Upper lobe of right lung (tissue), 1 donor: ENCODE measurements around the gene PKP4. TPM values are rescaled to one million over a fixed set of nuclear protein-coding genes. Genes with fewer than 3 reads are reported as not detected.

Experiments used
- ATAC-seq: fragments of 200-7000 bp; cut with Tn5 transposase; one replicate; pipeline ENCODE4 v1.9.1; 2020; ENCODE audit warnings: mild to moderate bottlenecking, moderate library complexity
- DNase-seq: peaks from one replicate; pipeline ENCODE4 v3.0.0-alpha.2; 2020
- H3K27ac ChIP-seq: fragments of 200-600 bp; one replicate; pipeline ENCODE4 v1.8.0; 2022
- H3K27me3 ChIP-seq: fragments of 200-600 bp; one replicate; pipeline ENCODE4 v1.8.0; 2022; ENCODE audit warnings: mild to moderate bottlenecking
- H3K36me3 ChIP-seq: fragments of 200-600 bp; one replicate; pipeline ENCODE4 v1.8.0; 2022
- H3K4me1 ChIP-seq: fragments of 200-600 bp; one replicate; pipeline ENCODE4 v1.8.0; 2022
- H3K4me3 ChIP-seq: fragments of 200-600 bp; one replicate; pipeline ENCODE4 v1.8.0; 2022; ENCODE audit warnings: mild to moderate bottlenecking
- H3K9me3 ChIP-seq: fragments of 200-600 bp; one replicate; pipeline ENCODE4 v1.8.0; 2022
- intact Hi-C: fragments of 100-400 bp; cut with DNase I; formaldehyde crosslinking; loops from one replicate; pipeline ENCODE4 v1.11.0; 2022
- total RNA-seq: library from RNA; stranded (reverse); fragmentation: NEBNext Ultra II Directional; extraction: Animal tissue kit (Norgen Biotek cat#: 25700); gene quantifications from one replicate; pipeline ENCODE4 v1.2.1, GENCODE V29; 2021
- TF ChIP-seq, protein P1 (sequence below): fragments of 200-600 bp; IDR thresholded peaks from one replicate; pipeline ENCODE4 v1.8.0; 2022; ENCODE audit warnings: antibody characterized with exemption
- donor health status: DM: no; HTN: yes; CAD: no; lungs with severe emphysema.

PKP4 gene
- total RNA-seq, 1 donor from 2014 or later, result 74.7 TPM

DNA sequence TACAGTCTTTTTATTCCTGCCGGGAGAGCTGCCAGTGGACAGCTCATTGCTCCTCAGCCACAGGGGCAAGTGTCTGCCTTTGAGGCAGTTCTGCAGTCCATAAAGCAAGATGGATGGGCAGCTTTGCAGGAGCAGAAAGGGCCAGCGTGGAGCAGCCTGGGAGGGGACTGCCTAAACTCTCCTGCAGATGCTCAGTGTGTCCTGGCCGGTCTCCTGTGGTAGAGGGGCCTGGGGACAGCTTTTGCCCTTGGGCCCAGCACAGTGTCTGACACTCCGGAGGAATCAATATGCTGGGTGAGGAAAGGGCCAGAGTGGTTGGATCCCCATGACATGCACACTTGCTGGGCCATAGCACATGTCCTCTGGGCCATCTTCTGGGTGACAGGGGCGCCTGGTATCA is 272.7 kb downstream of the PKP4 start:
- Histone ChIP-seq H3K36me3 (no peaks in the 10 kb centered on the region), H3K4me3 (no peak overlapping the region), H3K9me3 (no peaks in the 10 kb centered on the region), H3K27me3 (no peaks in the 10 kb centered on the region), H3K4me1 (peaks cover 3% of the 10 kb centered on the region), H3K27ac (no peak overlapping the region)
- TF ChIP-seq, protein P1, sequence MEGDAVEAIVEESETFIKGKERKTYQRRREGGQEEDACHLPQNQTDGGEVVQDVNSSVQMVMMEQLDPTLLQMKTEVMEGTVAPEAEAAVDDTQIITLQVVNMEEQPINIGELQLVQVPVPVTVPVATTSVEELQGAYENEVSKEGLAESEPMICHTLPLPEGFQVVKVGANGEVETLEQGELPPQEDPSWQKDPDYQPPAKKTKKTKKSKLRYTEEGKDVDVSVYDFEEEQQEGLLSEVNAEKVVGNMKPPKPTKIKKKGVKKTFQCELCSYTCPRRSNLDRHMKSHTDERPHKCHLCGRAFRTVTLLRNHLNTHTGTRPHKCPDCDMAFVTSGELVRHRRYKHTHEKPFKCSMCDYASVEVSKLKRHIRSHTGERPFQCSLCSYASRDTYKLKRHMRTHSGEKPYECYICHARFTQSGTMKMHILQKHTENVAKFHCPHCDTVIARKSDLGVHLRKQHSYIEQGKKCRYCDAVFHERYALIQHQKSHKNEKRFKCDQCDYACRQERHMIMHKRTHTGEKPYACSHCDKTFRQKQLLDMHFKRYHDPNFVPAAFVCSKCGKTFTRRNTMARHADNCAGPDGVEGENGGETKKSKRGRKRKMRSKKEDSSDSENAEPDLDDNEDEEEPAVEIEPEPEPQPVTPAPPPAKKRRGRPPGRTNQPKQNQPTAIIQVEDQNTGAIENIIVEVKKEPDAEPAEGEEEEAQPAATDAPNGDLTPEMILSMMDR, result no peak
- DNase-seq, result no peak
- no peak for ATAC-seq
- intact Hi-C loops, result no loop called here

DNA sequence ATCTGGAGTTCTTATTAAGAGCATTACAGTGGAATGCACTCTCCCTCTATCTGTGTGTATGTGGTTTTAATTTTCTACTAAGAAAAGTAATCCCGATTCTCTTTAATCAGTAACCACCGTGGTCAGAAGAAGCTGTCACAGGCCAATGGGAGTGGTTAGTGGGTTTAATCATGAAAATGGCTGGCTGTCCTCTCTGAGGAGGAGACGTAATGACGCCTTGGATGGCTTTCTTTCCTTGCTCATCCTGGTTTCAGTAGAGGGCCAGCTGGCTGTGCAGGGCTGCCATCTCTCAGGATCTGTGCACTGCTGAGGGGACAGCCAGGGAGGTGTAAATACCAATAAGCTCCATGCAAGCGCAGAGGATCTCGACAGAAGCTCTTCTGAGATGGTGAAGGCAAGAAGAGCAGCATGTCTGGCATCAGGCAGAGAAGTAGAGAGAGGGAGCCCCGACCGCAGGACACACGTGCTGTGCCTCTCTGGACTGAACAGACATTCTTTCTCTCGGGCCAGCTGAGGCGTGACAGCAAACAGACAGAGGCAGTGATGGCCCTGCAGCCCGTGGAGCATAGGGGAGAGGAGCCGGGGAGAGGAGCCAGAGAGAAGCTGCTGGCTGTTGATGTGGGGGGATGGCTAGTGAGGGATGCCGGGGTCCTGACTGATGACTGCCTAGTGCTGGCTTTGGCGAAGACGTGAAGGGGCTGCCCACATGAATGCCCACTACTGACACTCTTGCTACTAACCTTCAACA is 273.3 kb downstream of the PKP4 start:
- no peak overlapping the region for H3K4me3 ChIP-seq
- TF ChIP-seq, protein P1, result no peak

DNA sequence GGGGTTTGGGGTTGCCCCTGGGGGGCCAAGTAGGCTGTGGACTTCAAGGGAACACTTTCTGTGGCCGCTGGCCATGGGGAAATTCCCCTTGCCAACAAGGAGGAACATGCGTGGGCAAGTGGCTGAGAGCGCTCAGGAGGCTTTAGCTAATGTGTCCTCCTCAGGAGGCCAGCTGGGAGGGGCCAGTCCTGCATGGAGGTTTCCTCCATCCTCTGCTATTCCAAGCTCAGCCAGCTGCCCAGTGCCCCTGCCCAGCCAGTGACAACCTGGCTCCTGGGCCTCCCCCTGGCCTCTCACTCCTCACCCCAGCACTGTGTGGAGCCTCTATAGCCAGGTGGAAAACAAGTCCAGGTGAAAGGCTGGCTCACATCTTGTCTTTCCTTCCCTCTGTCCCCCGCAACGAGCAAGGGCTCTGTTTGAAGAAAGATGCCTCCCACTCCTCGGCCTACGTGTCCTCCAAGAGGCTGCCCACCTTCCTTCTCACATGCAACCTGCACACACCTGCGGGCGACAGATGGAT is 273.9 kb downstream of the PKP4 start:
- ATAC-seq (peak; percentile 13), DNase-seq (no peak)
- Histone ChIP-seq H3K9me3 (no peaks in the 10 kb centered on the region), H3K4me1 (no peaks in the 10 kb centered on the region), H3K4me3 (no peak overlapping the region), H3K27ac (no peak overlapping the region), H3K36me3 (no peaks in the 10 kb centered on the region), H3K27me3 (no peaks in the 10 kb centered on the region)
- intact Hi-C loops, result no loop called here
- TF ChIP-seq, protein P1, result no peak

More for the DNA sequence above, 273.3 kb downstream of the PKP4 start:
- intact Hi-C loops, result no loop called here
- Histone ChIP-seq H3K36me3 (no peaks in the 10 kb centered on the region), H3K27ac (no peak overlapping the region), H3K27me3 (no peaks in the 10 kb centered on the region), H3K9me3 (no peaks in the 10 kb centered on the region), H3K4me1 (no peaks in the 10 kb centered on the region)
- no peak for ATAC-seq
- no peak for DNase-seq

DNA sequence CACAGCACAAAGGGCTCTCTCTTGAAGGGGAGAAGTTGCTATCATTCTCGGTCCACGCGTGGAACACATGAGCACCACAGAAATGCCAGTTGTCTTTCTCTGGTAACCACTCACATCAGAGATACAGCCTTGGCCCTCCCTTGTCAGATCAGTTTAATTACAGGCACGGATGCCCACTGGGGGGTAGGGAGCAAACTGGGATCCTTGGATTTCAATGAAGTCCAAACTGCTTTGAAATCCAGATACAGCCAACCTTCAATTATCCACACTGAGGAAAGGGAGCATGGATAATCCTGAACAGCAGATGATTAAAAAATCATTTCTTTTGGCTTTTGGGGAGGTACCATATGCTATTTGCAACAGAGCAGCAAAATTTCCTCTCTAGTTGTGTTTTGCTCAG is 274.6 kb downstream of the PKP4 start:
- DNase-seq, result no peak
- TF ChIP-seq, protein P1, result no peak
- H3K36me3 ChIP-seq, result no peaks in the 10 kb centered on the region
- H3K4me1 ChIP-seq, result no peaks in the 10 kb centered on the region
- no peak overlapping the region for H3K27ac ChIP-seq
- H3K27me3 ChIP-seq, result no peaks in the 10 kb centered on the region
- H3K4me3 ChIP-seq, result no peak overlapping the region
- ATAC-seq, result no peak
- H3K9me3 ChIP-seq, result no peaks in the 10 kb centered on the region
- intact Hi-C loops, result no loop called here

Other genes with a start within 250 kb of the PKP4 start
- gene CCDC148, start 199 bp upstream of the PKP4 start, total RNA-seq, result 1.2 TPM